H4 (cell line): Measurements from ENCODE around the gene DUSP10. TPM values are rescaled to one million over a fixed set of nuclear protein-coding genes. Genes with fewer than 3 reads are reported as not detected.
A peak's percentile ranks its signal among the peaks of the same experiment; 100 is the strongest.

Experiments
- DNase-seq: peaks from one replicate; pipeline ENCODE4 v3.0.0-alpha.2; 2015; ENCODE audit warnings: low spot score
- total RNA-seq: library from RNA; depleted of rRNA; stranded (reverse); fragments of >200 nt; shearing (Covaris generic); gene quantifications from 2 replicates; pipeline ENCODE4 v1.2.3, GENCODE V29; 2014

The DUSP10 gene
- total RNA-seq, 1 experiment from 2014 or later, result 19.6 TPM

DNA sequence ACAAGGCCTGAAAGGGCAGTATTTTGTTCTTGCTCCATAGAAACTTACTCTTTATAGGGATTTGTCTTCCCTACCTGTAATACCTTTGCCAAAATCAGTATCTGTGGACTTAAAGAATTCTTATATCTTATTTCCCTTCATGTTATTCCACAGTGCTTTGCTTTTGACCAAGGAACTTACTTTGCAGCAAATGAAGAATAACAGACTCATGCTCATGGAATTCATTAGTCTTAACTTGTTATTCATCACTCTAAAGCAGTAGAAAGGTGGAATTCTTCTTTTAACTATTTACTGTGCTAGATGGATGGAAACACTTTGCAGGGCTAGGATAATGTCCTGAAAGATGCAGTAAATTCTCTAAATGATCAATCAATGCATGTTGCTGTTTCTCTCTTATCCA is 45.9 kb downstream of the DUSP10 start:
- no peak for DNase-seq

DNA sequence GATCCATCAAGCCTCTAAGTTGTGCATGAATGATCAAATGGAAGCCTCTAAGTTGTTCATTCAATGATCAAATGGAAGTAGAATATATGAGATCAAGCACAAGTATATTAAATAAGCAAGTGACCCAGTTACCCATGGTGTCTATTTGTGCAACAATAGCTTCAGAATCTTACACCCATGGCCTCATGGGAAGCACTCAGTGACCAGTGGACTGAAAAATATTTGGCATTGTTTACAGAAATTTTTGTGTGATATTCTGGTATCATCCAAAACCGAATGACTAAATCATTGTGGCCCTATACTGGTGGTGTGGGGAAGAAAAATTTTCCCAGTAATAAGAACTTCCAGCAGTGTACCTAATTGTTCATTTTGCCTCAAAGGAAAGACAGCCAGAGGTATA is 46.6 kb downstream of the DUSP10 start:
- no peak for DNase-seq

DNA sequence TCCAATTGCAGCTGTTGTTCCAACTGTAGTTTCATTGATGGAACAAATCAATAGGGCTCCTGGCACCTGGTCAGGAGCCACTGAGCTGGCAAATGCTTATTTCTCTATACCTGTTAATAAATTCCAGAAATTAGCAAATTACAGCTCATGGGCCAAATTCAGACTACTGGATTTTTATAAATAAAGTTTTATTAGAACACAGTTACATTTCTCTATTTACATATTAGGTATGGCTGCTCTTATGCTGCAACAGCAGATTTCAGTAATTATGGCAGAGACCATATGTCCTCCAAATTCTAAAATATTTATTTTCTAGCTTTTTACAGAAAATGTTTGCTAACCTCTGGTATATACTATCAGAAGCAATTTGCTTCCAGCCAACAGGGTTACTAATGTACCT is 47.8 kb downstream of the DUSP10 start:
- DNase-seq, result no peak

DNA sequence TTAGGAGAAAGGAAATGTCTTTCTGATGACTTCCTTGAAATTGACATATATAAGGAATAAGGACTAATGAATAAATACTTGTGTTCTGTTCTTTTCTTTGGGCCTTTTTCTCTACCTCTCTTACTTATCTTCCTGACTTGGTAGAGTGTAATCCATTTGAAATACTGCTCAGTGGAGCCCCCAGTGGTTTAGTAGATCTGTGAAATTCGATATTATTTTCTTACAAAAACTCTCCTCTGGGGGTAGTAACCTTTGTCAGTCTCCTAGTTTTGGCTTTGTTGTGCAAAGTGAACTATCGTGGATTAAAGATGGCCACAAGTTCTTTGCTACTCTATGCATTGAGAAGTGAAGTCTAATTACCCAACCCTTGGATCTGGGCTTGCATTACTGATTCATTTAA is 48.8 kb downstream of the DUSP10 start:
- DNase-seq, result no peak

DNA sequence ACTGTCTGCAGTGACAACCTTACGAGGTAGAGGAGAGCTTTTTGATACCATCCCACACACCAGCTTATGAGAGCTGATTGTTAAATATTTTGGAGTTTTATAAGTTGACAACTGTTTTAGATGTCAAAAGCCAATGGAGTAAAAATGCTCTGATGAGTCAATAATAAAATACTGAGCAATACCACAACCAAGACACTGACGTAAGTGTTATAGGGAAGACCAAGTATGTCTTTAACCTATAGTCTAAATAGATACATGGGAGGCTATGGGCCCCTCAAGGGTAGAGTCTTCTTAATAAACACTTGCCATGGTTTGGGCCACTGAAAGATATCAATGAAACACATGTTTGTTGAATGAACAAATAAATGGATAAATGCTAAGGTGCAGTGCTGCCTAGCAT is 49.2 kb downstream of the DUSP10 start:
- DNase-seq, result no peak

DNA sequence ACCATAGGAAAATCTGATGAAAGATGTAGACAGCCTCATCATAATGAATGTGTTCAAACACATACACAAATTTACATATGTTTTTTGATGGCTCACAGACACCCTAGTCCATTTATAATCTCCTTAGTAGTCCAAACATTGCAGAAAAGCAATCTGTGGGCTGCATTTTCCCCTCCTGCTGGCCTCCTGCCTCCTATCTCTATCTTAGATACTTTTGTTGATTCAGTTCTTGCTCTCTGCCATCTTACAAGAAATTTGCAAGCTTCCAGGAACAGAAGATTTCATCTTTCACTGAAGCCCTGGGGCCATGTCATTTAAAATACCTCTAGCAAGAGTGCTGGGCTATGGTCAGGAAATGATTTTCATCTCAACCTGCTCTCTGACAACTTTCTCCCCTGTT is 50.6 kb downstream of the DUSP10 start:
- no peak for DNase-seq

GRCh38 chr1:221690858-221691257 is 51.0 kb downstream of the DUSP10 start:
- no peak for DNase-seq

DNA sequence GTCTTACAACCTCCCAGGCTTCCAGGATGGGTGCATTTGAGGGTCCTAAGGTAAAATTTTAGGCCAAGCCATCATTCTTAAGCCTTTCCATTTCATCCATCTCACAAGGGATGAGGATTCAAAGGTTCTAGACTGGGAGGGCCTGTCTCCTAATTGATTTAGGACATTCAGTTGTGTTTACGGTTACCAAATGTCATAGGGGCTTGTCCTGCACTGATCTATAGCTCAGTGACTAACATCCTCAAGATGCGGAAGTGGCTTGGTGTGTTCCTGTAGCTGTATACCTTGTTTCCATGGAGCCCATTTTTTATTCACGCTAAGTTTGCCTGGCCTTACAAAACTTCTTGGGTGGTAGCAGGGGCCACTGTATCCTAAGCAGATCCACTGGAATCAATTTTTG is 52.8 kb downstream of the DUSP10 start:
- no peak for DNase-seq

DNA sequence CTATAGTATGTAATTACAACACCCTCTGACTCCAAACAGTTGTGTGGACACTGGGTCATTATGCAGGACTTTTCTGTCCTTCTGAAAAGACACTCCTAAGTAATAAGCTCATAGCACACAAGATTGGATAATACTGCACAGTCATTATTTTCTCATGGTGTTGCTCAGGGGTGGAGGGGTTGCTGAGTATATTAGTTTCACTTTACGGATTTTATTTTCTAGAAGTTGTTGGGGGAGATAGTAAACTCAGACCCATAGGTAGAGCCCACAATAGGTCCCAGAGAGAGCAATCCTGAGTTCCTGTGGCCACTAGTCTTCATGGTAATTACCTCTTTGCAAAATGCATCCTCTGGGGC is 53.4 kb downstream of the DUSP10 start:
- no peak for DNase-seq

DNA sequence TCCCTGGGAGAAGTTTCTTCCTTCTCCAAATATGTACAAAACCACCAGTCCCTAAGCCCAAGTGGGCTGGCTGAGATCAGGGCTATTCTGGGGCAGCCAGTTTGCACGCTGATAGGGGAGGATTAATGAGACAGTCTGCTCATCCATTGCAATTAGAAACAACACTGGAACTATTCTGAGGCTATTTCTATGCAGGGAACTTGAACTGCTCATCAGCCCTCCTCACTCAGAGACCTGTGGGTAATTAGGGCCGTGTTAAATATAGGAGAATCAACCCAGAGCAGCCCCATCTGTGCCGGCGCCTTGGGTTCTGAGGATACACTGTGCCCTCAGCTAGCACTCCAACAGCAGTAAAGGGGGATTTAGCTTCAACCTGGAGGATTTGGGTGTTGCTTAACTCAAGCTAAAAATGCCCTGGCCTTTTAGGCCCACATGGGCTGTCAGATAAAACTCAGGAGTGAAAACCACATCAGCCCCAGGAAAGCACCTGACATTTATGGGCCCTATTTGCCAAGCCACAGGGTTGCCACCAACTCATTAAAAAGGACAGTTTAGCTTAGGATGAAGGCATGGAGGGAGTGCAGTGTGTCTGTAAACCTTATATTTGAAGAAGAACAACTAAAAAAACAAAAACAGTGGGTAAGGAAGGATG is 53.9 kb downstream of the DUSP10 start:
- no peak for DNase-seq

- DNase-seq, result no peak
Observed at GRCh38 chr1:221683681-221684080, 58.2 kb downstream of the DUSP10 start.

DNA sequence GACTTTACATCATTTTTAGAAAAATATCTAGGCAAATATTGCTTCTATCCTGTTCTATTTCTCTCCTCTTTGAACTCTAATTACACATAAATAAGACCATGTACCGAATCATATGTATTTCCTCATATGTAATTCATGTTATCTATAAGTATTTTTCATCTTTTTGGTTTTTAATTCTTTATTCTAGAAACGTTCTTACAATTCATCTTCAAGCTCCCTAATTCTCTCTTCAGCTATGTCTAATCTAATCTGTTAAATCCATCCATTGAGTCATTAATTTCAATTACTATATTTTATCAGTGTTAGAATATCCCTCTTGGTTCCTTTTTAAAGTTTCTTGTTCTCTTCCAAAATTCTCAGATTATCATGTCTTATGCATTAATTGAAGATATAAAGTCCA is 61.8 kb downstream of the DUSP10 start:
- DNase-seq, result no peak

DNA sequence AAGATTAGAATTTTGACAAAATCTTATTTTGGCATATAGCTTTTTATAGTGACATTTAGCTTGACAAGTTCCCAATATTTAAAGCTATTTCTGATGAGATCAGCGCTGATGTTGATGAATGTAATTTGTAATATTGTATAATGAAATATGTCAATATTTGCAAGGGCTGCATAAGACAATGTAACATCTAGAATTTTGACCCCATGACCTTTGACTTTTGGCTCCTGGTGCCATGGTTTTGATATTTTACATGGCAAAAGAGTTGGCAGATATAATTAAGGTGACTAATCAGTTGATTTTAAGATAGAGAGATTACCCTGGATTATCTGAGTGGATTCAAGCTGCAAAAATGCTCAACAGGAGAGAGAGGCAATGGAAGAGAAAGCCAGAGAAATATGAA is 63.9 kb downstream of the DUSP10 start:
- no peak for DNase-seq

GRCh38 chr1:221675880-221676800 is 65.7 kb downstream of the DUSP10 start:
- DNase-seq, result no peak

GRCh38 chr1:221672965-221673364 is 68.9 kb downstream of the DUSP10 start:
- DNase-seq, result no peak

DNA sequence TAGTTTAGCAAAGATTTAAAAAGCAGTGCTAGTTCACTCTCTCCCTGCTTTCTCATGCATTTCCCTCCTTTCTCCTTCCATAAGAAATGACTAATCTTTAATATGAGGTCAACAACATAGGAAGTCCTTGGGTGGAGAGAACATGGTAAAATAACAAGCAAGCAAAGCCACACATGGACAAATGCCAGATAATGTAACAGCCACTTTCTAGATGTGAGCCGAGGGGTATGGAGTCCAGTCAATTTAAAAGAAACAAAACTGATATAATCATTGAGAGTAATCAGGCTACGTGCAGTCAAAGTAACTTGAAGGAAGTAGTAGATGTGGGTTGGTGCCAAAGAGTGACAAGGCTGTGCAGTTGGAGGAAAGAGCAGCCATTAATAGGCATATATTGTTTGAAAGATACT is 69.6 kb downstream of the DUSP10 start:
- DNase-seq, result peak; percentile 61

DNA sequence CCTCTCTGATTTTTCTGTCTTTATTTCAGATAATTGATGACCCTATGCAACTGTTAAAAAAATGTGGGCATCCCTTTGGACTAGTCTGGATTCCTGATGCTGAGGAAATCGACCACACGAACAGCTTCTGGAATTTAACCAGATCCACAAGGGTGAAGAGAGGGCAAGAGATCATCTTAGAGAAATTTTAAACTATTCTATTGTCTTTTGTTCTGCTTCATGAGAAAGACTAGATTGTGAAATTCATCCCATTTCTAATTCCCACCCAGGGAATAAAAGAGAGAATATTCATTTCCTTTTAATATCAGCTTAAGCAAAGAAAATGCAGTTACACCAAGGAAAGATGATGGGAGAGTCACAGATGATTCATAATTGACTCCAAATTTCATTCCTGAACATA is 71.8 kb downstream of the DUSP10 start:
- no peak for DNase-seq

DNA sequence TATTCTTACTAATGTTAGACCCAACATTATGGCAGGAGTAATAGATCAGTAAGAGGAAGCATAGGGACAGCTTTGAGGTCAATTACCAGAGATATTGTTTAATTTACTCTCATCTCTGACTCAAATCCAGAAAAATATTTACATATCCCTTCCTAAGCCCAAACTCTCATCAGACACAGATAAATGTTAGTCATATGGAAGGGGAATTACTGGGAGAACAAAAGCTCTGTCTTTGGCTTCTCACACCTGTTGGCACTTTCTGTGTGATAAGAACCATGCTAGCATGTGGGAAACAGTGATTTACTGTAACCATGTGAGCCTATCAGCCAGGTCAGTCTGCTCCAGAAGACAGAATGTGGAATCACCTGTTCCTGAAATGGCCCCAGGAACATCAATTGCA is 72.4 kb downstream of the DUSP10 start:
- DNase-seq, result no peak

DNA sequence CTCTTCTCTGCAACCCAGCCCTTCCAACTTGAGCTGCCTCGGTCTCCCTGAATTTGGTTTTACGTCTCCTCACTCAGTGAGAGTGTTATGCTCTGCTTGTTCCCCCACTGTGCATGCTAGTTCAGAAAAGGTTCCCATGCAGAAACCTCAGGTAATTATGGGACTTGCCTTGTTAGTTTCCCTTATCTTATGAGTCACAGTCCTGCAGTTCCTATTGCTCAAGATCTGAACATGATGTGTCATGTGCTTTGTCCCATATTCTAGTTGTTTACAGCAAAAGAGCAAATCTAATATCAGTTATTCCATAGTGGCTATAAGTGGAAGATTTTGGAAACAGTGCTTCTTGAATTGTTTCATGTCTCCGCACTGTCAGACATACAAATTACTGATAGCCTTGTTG is 74.4 kb downstream of the DUSP10 start:
- DNase-seq, result peak; percentile 76

DNA sequence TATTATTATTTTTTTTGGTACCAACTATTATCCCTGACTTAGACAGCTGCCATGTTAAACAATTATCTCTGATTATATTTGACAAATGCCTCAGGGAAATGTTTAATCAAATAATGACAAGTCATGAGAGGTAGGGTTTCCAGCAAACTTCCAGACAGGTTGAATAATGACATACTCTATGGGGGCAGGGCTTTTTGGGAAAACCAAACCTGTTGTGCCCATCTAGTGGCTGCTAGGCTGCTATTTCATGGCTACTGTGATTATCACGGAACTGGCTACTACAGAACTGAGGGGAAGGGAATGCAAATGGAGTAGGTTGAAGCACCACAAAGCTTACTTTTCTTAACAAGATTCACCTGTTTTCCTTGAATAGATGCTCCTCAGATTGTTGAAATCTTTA is 77.6 kb downstream of the DUSP10 start:
- DNase-seq, result no peak

GRCh38 chr1:221663321-221663720 is 78.6 kb downstream of the DUSP10 start:
- no peak for DNase-seq

- no peak for DNase-seq
Observed at GRCh38 chr1:221655766-221656305, 86.1 kb downstream of the DUSP10 start.
